NCI-H2107 treated with DMSO at 0.1 percent for 48 hours (cell line): ENCODE results near the gene TUBA1B.
A peak's percentile ranks its signal among the peaks of the same experiment; 100 is the strongest.

ENCODE experiments used
- DNase-seq: peaks from one replicate; lab custom pipeline; 2025; ENCODE audit not compliant: unreplicated experiment; lab: John Stamatoyannopoulos, UW

Gene TUBA1B

GRCh38 chr12:49091056-49091835, 39.9 kb downstream of the TUBA1B start:
- no peak for DNase-seq

DNA sequence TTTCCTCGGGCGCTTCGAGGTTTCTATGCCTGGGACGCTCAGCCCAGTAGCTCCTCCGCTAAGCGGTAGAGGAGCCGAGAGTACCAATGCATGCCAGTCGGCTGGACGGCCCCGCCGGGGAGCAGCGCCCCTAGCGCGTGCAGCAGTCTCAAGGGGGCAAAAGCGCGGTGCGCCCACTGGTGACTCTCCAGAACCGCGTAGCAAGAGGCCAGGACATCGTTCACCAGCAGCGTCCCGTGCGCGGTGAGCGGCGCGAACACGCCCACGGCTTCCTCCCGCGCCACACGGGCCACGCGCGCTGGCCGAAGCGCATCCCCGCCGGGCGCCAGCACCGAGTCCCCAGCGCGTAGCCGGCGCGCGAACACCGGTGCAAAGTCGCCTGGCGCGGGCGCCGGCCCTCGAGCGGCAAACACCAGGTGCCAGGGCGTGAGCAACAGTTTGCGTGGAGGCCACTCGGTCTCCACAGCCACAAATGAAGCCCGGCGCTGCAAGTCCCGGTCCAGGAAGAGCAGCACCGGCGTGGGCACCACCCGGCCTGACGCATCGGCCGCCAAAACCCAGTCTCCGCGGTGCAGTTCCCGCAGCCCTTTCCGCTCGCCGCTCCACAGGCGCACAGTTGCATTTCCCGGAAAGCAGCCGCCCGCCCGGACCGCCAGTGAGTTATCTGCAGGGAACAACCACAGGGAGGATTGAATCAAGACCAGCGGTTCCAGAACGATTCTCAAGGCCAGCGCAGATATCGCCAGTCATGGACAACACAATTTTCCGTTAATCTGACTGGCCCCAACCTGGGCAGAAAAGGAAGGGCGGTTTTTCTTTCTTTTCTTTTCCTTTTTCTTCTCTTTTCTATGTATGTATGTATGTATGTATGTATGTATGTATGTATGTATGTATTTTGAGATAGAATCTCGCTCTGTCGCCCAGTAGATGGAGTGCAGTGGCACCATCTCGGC, 41.1 kb downstream of the TUBA1B start:
- DNase-seq = no peak

DNA sequence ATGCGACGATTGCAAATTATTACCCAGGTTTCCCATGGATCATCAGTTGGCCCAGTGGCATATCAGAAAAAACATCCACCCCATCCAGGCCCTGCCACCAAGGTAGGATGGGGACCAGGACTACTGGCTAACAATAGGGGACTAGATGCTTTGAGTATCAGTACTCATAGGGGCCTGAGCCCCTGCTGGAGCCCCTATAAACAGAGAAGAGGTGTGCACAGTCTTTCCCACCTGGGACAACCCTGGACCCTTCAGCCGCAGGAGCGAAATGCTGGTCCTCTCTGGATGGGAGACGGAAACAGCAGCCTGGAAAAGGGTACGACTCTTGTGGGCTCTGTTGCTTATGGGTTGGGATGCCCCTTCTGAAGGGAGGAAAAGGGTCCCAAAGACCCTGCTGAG, 42.3 kb downstream of the TUBA1B start:
- DNase-seq = no peak

- DNase-seq = peak; percentile 94
Measured at GRCh38 chr12:49088150-49088931, 42.9 kb downstream of the TUBA1B start.

GRCh38 chr12:49086116-49086515, 45.1 kb downstream of the TUBA1B start:
- no peak for DNase-seq

- no peak for DNase-seq
Measured at GRCh38 chr12:49084438-49084837, 46.8 kb downstream of the TUBA1B start.

DNA sequence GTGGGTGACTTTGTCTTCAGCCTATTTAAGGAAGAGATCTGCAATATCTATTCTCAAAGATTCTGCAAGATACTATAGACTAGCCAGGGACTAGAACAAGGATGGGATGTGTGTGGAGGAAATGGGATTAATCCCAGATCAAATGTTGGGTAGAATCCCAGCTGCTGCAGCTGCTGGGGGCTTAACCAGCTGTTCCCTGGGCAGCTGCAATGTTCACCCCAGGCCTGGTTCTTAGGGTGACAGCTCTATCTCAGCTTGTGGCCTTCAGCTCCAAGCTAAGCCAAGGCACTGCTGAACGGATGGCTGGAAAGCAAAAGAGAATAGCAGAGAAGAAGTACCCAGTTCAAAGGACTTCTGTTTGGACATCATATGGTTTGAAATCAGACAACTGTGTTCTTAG, 51.4 kb downstream of the TUBA1B start:
- no peak for DNase-seq
